Stimulated activated CD4-positive, alpha-beta T cell treated with anti-CD3 and anti-CD28 coated beads, Interleukin-1b, Interleukin-23, amount 100 ng/mL, for 24 hours (primary cell): Measurements from ENCODE around the gene EFNA1.
A peak's percentile ranks its signal among the peaks of the same experiment; 100 is the strongest.

Source experiments
- DNase-seq, 4 experiments: peaks; one replicate each; pipeline ENCODE4 v3.0.0-alpha.2; 2020; ENCODE audit warnings: low read depth in 4 of 4, low spot score in 1 of 4

EFNA1 gene

GRCh38 chr1:155124503-155125463, 2.9 kb upstream of the EFNA1 start:
- no peak for DNase-seq

DNA sequence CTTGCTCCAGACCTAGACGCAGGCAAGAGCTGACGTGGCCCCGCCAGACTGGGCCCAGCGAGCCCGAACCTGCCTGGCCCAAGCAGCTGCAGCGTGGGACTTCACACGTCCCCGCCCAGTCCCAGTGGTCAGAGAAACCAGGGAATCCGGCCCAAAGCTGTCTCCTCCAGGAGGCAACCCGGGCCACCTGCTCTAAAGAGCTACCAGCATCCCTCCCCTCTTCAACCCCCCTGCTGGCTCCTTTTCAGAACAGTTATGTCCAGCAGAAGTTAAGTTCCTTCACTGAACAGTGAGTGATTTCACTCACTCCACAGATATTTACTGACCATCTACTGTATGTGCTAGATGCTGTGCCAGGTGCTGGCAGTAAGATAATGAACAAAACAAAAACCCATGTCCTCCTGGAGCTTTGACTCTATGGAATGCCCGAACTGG, 2.1 kb upstream of the EFNA1 start:
- no peak for DNase-seq

DNA sequence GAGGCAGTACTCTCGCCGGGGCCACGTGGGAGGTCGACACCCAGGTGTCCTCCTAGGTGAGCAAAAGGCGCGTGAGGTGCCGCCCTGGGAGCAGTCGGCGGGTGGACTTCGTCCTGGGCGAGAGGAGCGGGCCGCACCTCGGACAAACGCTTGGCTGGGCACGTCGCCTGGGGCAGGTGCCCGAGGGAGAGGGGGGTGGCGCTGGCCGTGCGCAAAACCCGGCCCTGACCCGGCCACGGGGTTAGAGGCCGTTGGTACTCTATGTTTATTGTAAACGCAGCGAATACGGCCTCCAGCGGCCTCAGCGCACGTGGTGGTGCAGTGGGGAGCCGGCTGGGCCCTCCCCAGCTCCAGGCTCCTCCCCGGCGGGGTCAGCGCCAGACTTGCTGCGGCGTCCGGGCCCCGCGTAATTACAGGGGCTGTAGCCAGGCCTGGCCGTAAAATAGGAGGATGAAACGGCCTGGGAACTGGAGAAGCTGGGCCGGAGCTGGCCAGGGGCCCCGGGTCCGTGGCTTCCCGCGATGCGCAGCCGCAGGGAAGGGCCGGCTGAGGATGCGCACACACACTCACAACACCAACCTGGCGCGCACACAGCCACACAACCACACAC, 1.6 kb upstream of the EFNA1 start:
- no peak for DNase-seq

- DNase-seq: no peak
These were observed 1.0 kb upstream of the EFNA1 start for GRCh38 chr1:155126556-155127104.

GRCh38 chr1:155127967-155128754, 485 bp downstream of the EFNA1 start:
- DNase-seq: no peak

- DNase-seq: no peak
These were observed 1.2 kb downstream of the EFNA1 start for GRCh38 chr1:155128755-155129473.

DNA sequence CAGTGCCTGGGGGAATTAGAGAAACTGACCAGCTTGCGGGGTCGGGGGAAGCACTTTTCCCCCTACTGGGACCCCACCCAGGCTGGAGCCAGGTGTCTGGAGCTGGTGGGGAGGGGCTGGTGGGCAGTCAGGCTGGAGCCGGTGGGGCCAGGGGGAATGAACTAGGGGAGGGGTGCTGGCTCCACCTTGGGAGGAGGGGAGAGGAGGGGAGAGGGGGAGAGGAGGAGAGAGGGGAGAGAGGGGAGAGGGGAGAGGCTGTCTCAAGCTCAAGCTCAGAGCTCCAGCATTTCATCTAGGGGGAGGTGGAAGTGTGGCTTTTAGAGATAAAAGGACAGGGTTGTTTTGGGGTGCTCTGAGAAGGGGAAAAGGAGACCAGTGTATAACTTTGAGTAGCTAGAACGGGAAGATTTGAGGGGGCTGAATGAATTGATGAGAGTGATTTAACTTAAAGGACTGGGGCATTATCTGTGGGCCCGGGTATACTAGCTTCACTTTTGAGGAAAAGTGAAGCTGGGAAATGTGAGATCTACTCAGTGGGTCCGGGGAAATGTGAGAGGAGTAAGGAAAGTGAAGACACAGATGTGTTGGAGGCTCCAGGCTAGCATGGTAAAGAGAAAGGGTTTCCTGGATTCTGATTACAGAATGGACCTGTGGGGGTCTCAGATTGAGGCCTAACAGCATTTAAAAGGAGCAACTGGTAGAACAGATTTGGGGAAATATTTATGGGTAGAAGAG, 2.8 kb downstream of the EFNA1 start:
- no peak for DNase-seq

DNA sequence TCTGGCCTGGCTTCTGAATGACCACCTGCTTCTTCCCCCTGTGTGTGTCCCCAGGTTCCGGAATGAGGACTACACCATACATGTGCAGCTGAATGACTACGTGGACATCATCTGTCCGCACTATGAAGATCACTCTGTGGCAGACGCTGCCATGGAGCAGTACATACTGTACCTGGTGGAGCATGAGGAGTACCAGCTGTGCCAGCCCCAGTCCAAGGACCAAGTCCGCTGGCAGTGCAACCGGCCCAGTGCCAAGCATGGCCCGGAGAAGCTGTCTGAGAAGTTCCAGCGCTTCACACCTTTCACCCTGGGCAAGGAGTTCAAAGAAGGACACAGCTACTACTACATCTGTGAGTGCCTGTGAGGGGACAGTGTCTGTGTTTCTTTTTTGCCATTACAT, 3.6 kb downstream of the EFNA1 start:
- DNase-seq: no peak

- no peak for DNase-seq
These were observed 4.2 kb downstream of the EFNA1 start for GRCh38 chr1:155131856-155132255.

DNA sequence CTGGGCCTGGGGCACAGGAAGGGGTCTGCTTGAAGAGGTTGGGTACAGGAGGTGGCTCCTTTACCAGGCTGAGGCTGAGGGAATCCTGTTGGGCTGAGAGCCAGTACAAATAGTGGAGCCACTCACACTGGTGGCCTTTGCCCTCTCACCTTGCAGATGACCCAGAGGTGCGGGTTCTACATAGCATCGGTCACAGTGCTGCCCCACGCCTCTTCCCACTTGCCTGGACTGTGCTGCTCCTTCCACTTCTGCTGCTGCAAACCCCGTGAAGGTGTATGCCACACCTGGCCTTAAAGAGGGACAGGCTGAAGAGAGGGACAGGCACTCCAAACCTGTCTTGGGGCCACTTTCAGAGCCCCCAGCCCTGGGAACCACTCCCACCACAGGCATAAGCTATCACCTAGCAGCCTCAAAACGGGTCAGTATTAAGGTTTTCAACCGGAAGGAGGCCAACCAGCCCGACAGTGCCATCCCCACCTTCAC, 6.2 kb downstream of the EFNA1 start:
- DNase-seq: no peak

DNA sequence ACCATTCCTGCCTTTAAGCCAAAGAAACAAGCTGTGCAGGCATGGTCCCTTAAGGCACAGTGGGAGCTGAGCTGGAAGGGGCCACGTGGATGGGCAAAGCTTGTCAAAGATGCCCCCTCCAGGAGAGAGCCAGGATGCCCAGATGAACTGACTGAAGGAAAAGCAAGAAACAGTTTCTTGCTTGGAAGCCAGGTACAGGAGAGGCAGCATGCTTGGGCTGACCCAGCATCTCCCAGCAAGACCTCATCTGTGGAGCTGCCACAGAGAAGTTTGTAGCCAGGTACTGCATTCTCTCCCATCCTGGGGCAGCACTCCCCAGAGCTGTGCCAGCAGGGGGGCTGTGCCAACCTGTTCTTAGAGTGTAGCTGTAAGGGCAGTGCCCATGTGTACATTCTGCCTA, 6.6 kb downstream of the EFNA1 start:
- no peak for DNase-seq

- peak; percentile 52 to 83 (median 66) for DNase-seq
These were observed 7.3 kb downstream of the EFNA1 start for GRCh38 chr1:155134880-155135414.

DNA sequence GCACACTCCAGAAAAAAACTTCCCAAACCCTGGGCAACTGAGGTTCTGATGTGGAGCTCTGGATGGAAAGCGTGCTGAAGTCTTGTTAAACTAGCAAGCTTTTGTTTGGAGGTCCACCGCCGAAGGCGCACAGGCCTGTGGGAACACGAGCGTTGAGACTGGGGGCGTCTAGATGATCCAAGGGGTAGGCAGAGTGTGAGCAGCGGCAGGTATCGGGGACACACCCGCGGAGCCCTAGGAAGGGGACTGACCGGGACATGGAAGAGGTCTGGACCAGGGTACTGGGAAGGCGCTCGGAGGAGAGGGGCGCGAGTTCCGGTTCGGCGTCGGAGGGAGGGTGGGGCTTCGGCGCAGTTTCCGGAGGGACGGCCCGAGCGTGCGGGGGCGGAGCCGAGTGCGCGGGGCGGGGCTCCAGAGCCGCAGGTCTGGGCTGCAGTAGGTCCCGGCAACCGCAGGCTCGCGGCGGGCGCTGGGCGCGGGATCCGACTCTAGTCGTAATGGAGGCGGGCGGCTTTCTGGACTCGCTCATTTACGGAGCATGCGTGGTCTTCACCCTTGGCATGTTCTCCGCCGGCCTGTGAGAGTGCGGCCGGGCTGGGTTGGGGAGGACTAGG, 7.8 kb downstream of the EFNA1 start, which contains the start of gene SLC50A1:
SLC50A1 (plus strand) TSS at position 438 of the 614 bp plus-strand sequence; CDS start at position 498, 60 bp downstream.
- peak; percentile 72 to 91 (median 88) for DNase-seq

- no peak for DNase-seq
These were observed 9.1 kb downstream of the EFNA1 start for GRCh38 chr1:155136748-155137147.

DNA sequence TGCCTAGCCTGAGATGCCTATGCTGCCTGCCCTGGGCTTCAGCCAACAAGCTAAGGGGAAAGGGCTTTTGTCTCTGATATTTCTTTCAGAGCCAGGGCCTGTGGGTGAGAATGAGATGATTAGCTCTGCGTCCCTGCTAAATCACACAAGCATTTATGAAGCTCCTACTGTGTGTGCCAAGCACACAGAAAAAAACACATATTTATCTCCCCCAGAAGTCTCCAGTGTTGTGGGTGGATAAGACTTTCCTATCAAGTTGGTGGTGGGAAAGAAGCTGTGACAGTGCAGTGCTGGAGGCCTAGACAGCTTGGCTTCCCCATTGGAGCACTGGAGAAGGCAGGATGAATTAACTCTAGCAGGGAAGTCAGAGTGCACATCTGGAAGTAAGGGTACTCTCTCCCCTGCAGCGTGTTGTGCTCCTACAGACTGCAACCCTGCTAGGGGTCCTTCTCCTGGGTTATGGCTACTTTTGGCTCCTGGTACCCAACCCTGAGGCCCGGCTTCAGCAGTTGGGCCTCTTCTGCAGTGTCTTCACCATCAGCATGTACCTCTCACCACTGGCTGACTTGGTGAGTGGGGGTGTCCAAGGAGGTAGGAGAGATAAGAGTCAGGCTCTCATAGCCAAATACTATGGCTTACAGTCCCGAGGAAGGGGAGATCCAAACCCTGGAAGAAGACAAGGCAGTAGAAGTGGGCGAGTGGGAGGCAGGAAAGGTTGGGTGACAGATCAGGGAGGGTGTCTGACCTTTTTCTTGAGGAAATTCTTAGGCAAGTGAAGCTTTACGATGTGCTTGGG, 9.7 kb downstream of the EFNA1 start:
- DNase-seq: no peak

DNA sequence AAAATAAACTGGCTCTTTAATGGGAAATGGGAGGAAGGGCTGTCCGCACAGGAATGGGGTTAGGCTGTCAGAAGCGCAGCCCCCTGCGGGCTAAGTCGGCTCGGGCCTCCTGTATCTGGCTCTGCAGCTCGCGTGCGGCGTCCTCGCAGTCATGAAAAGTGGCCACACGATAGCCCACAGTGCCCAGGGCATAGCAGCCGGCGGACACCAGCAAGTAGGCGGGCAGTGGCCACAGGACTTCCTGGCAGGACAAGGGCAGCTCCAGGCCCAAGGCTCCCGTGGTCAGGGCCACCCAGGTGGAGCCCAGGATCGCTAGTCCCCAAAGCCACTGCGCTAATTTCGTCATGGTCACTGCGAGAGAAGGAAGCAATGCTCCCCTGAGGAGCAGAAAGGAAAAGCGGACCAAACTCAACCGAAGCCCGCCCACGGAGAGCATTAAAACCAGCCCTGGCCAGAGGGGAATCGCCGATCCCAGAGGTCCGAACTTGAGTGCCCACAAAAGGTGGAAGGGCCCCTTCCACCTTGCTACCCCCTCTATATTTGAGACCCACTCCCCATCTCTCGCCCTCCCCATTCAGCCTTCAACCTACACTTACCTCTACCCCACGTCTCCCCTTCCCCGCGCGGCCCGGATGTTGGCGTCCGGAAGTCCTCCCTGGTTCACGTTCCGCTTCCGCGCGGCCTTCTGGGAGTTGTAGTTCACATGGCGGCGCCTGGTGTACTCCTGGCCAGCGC, 12.4 kb downstream of the EFNA1 start, which contains the start of gene DPM3:
DPM3 (minus strand) TSS at position 637 of the 735 bp plus-strand sequence; CDS start at position 346, 291 bp downstream.
- DNase-seq: peak; percentile 73 to 86 (median 82)

- no peak for DNase-seq
These were observed 12.9 kb downstream of the EFNA1 start for GRCh38 chr1:155140630-155140953.
